Lower leg skin (tissue), 4 donors: ENCODE data around the gene LRRC63. TPM values are rescaled to one million over a fixed set of nuclear protein-coding genes. Genes with fewer than 3 reads are reported as not detected.
A peak's percentile ranks its signal among the peaks of the same experiment; 100 is the strongest.
"Not testable (repeated sequence)": the region's sequence is repeated elsewhere in the genome, so short reads cannot be mapped to it uniquely, and the experiment has no call there.

ENCODE experiments used
- DNase-seq, 2 donors: peaks; one replicate each; pipeline ENCODE4 v3.0.0-alpha.2; 2019; ENCODE audit warnings: low spot score in 2 of 2
- H3K4me3 ChIP-seq: fragments of 200-600 bp; sonication (generic); 2 replicates; pipeline ENCODE4 v1.5.1; 2017; ENCODE audit warnings: mild to moderate bottlenecking, low read depth; ENCODE audit not compliant: poor library complexity, severe bottlenecking
- CTCF ChIP-seq, 3 donors: fragments of 450-650 bp; IDR thresholded peaks; one replicate each; pipeline ENCODE4 v1.5.1; 2016; ENCODE audit warnings: antibody characterized with exemption in 3 of 3, mild to moderate bottlenecking in 3 of 3, moderate library complexity in 2 of 3
- POLR2A ChIP-seq, 2 donors: fragments of 450-650 bp; IDR thresholded peaks; one replicate each; pipeline ENCODE4 v1.6.1; 2016 to 2017; ENCODE audit warnings: antibody characterized with exemption in 2 of 2, mild to moderate bottlenecking in 1 of 2, moderate library complexity in 1 of 2
- WGBS, 2 donors: methylation state at CpG; one replicate each; pipeline ENCODE4 v1.1.5; 2018; 5-methylcytosine and 5-hydroxymethylcytosine counted together
- intact Hi-C: fragments of 100-400 bp; cut with DNase I; formaldehyde crosslinking; loops from one replicate; pipeline ENCODE4 v1.15.0; 2023; ENCODE audit warnings: low total_unique reads
- total RNA-seq, 4 donors: library from RNA; depleted of rRNA; stranded (reverse); fragments of >200 nt; gene quantifications; one replicate each; pipeline ENCODE4 v1.1.0, GENCODE V29; 2016

Gene LRRC63
- total RNA-seq, 4 donors from 2014 or later: not detected

- intact Hi-C loops: no loop called here
- no peak for DNase-seq
- no peak overlapping the region for H3K4me3 ChIP-seq
- 85 to 90% methylated on average over 7 of the region's 7 CpGs for WGBS, 2 donors
- TF ChIP-seq CTCF (IDR thresholded peaks at IDR 0.05): no peak
- no peak for TF ChIP-seq POLR2A (IDR thresholded peaks at IDR 0.05)
Observed at GRCh38 chr13:46207828-46208227, 3.9 kb upstream of the LRRC63 start.

- DNase-seq: no peak
- H3K4me3 ChIP-seq: no peak overlapping the region
- TF ChIP-seq CTCF (IDR thresholded peaks at IDR 0.05): no peak
- intact Hi-C loops: no loop called here
- WGBS, 2 donors: 80 to 84% methylated on average over 6 of the region's 6 CpGs
Observed at GRCh38 chr13:46210362-46211083, 1.2 kb upstream of the LRRC63 start.

GRCh38 chr13:46211116-46211482 lies 629 bp upstream of the LRRC63 start:
- TF ChIP-seq POLR2A (IDR thresholded peaks at IDR 0.05) (no peak), CTCF (IDR thresholded peaks at IDR 0.05) (no peak)
- DNase-seq: no peak
- 13 to 14% methylated on average over 9 of the region's 9 CpGs for WGBS, 2 donors
- H3K4me3 ChIP-seq: peak overlapping the region; percentile 16
- intact Hi-C loops: no loop called here

GRCh38 chr13:46213242-46213641 lies 1.5 kb downstream of the LRRC63 start:
- DNase-seq: no peak
- TF ChIP-seq POLR2A (IDR thresholded peaks at IDR 0.05) (no peak), CTCF (IDR thresholded peaks at IDR 0.05) (no peak)
- intact Hi-C loops: no loop called here
- no peak overlapping the region for H3K4me3 ChIP-seq
- WGBS, 2 donors: 85 to 92% methylated on average over 3 of the region's 3 CpGs

GRCh38 chr13:46214741-46215140 lies 3.0 kb downstream of the LRRC63 start:
- WGBS, 2 donors: 53 to 63% methylated on average over 1 of the region's 1 CpG
- H3K4me3 ChIP-seq, intact Hi-C loops, DNase-seq: not testable (repeated sequence)

GRCh38 chr13:46220234-46220633 lies 8.5 kb downstream of the LRRC63 start:
- H3K4me3 ChIP-seq, intact Hi-C loops: not testable (repeated sequence)
- DNase-seq: peak in 1 of 2 donors; percentile 30
- 5 to 13% methylated on average over 2 of the region's 2 CpGs for WGBS, 2 donors

GRCh38 chr13:46229251-46229650 lies 17.5 kb downstream of the LRRC63 start:
- TF ChIP-seq POLR2A (IDR thresholded peaks at IDR 0.05) (no peak), CTCF (IDR thresholded peaks at IDR 0.05) (no peak)
- 86 to 90% methylated on average over 2 of the region's 2 CpGs for WGBS, 2 donors
- intact Hi-C loops: no loop called here
- DNase-seq: no peak
- H3K4me3 ChIP-seq: no peak overlapping the region
